NCI-H1436 (cell line): ENCODE measurements around the gene CAMK2A.

Experiments used
- DNase-seq: peaks from one replicate; lab custom pipeline; 2025; lab: John Stamatoyannopoulos, UW

The CAMK2A gene

GRCh38 chr5:150184990-150185912 lies 104.3 kb downstream of the CAMK2A start:
- DNase-seq = no peak

- DNase-seq = no peak
These were observed 105.6 kb downstream of the CAMK2A start for GRCh38 chr5:150184006-150184405.

GRCh38 chr5:150183436-150183835 lies 106.1 kb downstream of the CAMK2A start:
- no peak for DNase-seq

GRCh38 chr5:150182774-150183173 lies 106.8 kb downstream of the CAMK2A start:
- DNase-seq = no peak

- DNase-seq = no peak
These were observed 107.6 kb downstream of the CAMK2A start for GRCh38 chr5:150181766-150182545.

- no peak for DNase-seq
These were observed 108.5 kb downstream of the CAMK2A start for GRCh38 chr5:150181027-150181426.

GRCh38 chr5:150180241-150181026 lies 109.1 kb downstream of the CAMK2A start:
- no peak for DNase-seq

- no peak for DNase-seq
These were observed 110.5 kb downstream of the CAMK2A start for GRCh38 chr5:150179019-150179620.

GRCh38 chr5:150178262-150178661 lies 111.3 kb downstream of the CAMK2A start:
- no peak for DNase-seq

- DNase-seq = no peak
These were observed 111.9 kb downstream of the CAMK2A start for GRCh38 chr5:150177721-150178120.

- DNase-seq = no peak
These were observed 112.7 kb downstream of the CAMK2A start for GRCh38 chr5:150176745-150177477.

- DNase-seq = no peak
These were observed 114.0 kb downstream of the CAMK2A start for GRCh38 chr5:150175536-150175935.

- DNase-seq = no peak
These were observed 114.5 kb downstream of the CAMK2A start for GRCh38 chr5:150175076-150175475.

GRCh38 chr5:150174285-150174684 lies 115.3 kb downstream of the CAMK2A start:
- DNase-seq = no peak

- DNase-seq = no peak
These were observed 116.4 kb downstream of the CAMK2A start for GRCh38 chr5:150173161-150173560.

GRCh38 chr5:150172556-150172955 lies 117.0 kb downstream of the CAMK2A start:
- DNase-seq = no peak

GRCh38 chr5:150172145-150172544 lies 117.4 kb downstream of the CAMK2A start:
- no peak for DNase-seq
